ENCODE data around the gene HS1BP3. TPM values are rescaled to one million over a fixed set of nuclear protein-coding genes. Genes with fewer than 3 reads are reported as not detected.

The HS1BP3 gene
- total and polyA plus RNA-seq, 10 donors, result 8.8 to 38.0 (median 25.9) TPM

- intact Hi-C loops (cut with DNase I; ENCODE audit: low total_unique reads), result no loop called here
- Histone ChIP-seq H3K27ac (no peak overlapping the region), H3K4me3 (no peak overlapping the region), H3K9me3 (no peaks in the 10 kb centered on the region), H3K27me3 (replicated peaks in 1 of 7) (no peaks in the 10 kb centered on the region), H3K36me3 (peaks cover 0 to 89% (median 53%) of the 10 kb centered on the region in 6 donors), H3K4me1 (peaks cover 0 to 31% (median 18%) of the 10 kb centered on the region in 6 donors)
- TF ChIP-seq CTCF (IDR thresholded peaks at IDR 0.05 in 8 of 11, conservative IDR thresholded peaks at IDR 0.05 in 3 of 11) (no peak), POLR2AphosphoS5 (IDR thresholded peaks at IDR 0.05) (no peak), POLR2A (IDR thresholded peaks at IDR 0.05) (no peak)
- WGBS, 5 donors, result 80 to 100% (median 89%) methylated on average over 1 to 7 of the region's 7 CpGs
- DNase-seq, result peak; percentile 74
Observed at GRCh38 chr2:20623741-20624155, 27.1 kb downstream of the HS1BP3 start.

- peaks cover 0 to 92% (median 54%) of the 10 kb centered on the region in 6 donors for H3K36me3 ChIP-seq
- no peak for TF ChIP-seq CTCF (IDR thresholded peaks at IDR 0.05 in 8 of 11, conservative IDR thresholded peaks at IDR 0.05 in 3 of 11)
- no peak for TF ChIP-seq POLR2A (IDR thresholded peaks at IDR 0.05)
- no peak for TF ChIP-seq POLR2AphosphoS5 (IDR thresholded peaks at IDR 0.05)
- no peaks in the 10 kb centered on the region for H3K9me3 ChIP-seq
- H3K4me3 ChIP-seq, result no peak overlapping the region
- DNase-seq, result peak; percentile 56
- H3K4me1 ChIP-seq, result peaks cover 0 to 36% (median 23%) of the 10 kb centered on the region in 6 donors
- 68 to 86% (median 78%) methylated on average over 10 of the region's 10 CpGs for WGBS, 5 donors
- H3K27ac ChIP-seq, result no peak overlapping the region
- intact Hi-C loops (cut with DNase I; ENCODE audit: low total_unique reads), result no loop called here
- no peaks in the 10 kb centered on the region for H3K27me3 ChIP-seq (replicated peaks in 1 of 7)
Observed at GRCh38 chr2:20623241-20623640, 27.7 kb downstream of the HS1BP3 start.

- Histone ChIP-seq H3K36me3 (peaks cover 0 to 92% (median 54%) of the 10 kb centered on the region in 6 donors), H3K27me3 (replicated peaks in 1 of 7) (no peaks in the 10 kb centered on the region), H3K4me1 (peaks cover 2 to 41% (median 28%) of the 10 kb centered on the region in 6 donors), H3K4me3 (no peak overlapping the region), H3K9me3 (no peaks in the 10 kb centered on the region), H3K27ac (no peak overlapping the region)
- 63 to 86% (median 80%) methylated on average over 8 to 10 of the region's 10 CpGs for WGBS, 5 donors
- intact Hi-C loops (cut with DNase I; ENCODE audit: low total_unique reads), result no loop called here
- TF ChIP-seq POLR2AphosphoS5 (IDR thresholded peaks at IDR 0.05) (no peak), CTCF (IDR thresholded peaks at IDR 0.05 in 8 of 11, conservative IDR thresholded peaks at IDR 0.05 in 3 of 11) (no peak), POLR2A (IDR thresholded peaks at IDR 0.05) (no peak)
- DNase-seq, result peak; percentile 75
Observed at GRCh38 chr2:20622731-20623130, 28.2 kb downstream of the HS1BP3 start.

GRCh38 chr2:20622296-20622686 lies 28.6 kb downstream of the HS1BP3 start:
- Histone ChIP-seq H3K27me3 (replicated peaks in 1 of 7) (no peaks in the 10 kb centered on the region), H3K4me3 (no peak overlapping the region), H3K4me1 (peaks cover 7 to 46% (median 32%) of the 10 kb centered on the region in 6 donors), H3K27ac (no peak overlapping the region), H3K9me3 (no peaks in the 10 kb centered on the region), H3K36me3 (peaks cover 0 to 91% (median 54%) of the 10 kb centered on the region in 6 donors)
- 91 to 97% (median 95%) methylated on average over 11 of the region's 11 CpGs for WGBS, 5 donors
- intact Hi-C loops (cut with DNase I; ENCODE audit: low total_unique reads), result no loop called here
- peak; percentile 47 for DNase-seq
- no peak for TF ChIP-seq POLR2AphosphoS5 (IDR thresholded peaks at IDR 0.05)
- no peak for TF ChIP-seq POLR2A (IDR thresholded peaks at IDR 0.05)

Measured in spleen (tissue), 11 donors.